HEK293 (cell line): ENCODE results near the gene TTLL11.

ENCODE experiments used
- CTCF ChIA-PET: fragments of 350-600 bp; formaldehyde crosslinking; extraction: SDS; loops from one replicate; lab custom pipeline; 2021; ENCODE audit warnings: antibody characterized with exemption; lab: Yijun Ruan, JAX
- POLR2A ChIA-PET: fragments of 300-600 bp; formaldehyde crosslinking; extraction: SDS; loops from one replicate; lab custom pipeline; 2020; ENCODE audit warnings: antibody characterized with exemption, inconsistent platforms; lab: Yijun Ruan, JAX
- H3K27ac ChIP-seq: fragments of 200-500 bp; sonication (Bioruptor generic); 2 replicates; pipeline ENCODE4 v1.5.1; 2014; ENCODE audit warnings: low read depth, low read length, control low read depth, inconsistent platforms; ENCODE audit errors: extremely low read depth
- H3K36me3 ChIP-seq, 2 experiments: fragments of 200-500 bp in 1 of 2; sonication (Bioruptor generic) in 1 of 2; 1 replicate in 1 of 2; 2 replicates in 1 of 2; pipeline ENCODE4 v1.5.1; 2014 to 2017; ENCODE audit warnings: inconsistent platforms in 2 of 2, low read length in 2 of 2; ENCODE audit not compliant: control insufficient read depth in 2 of 2, insufficient read depth in 1 of 2
- H3K4me1 ChIP-seq: fragments of 200-500 bp; sonication (Bioruptor generic); 2 replicates; pipeline ENCODE4 v1.5.1; 2014; ENCODE audit warnings: mild to moderate bottlenecking, low read length, inconsistent platforms; ENCODE audit not compliant: control insufficient read depth, insufficient read depth
- H3K4me3 ChIP-seq: 2 replicates; pipeline ENCODE4 v1.5.1; 2011; ENCODE audit warnings: low read depth, mild to moderate bottlenecking, control low read depth, low read length, moderate library complexity
- H3K9me3 ChIP-seq: fragments of 200-500 bp; sonication (Bioruptor generic); 2 replicates; pipeline ENCODE4 v1.5.1; 2014; ENCODE audit warnings: low read depth, low read length, inconsistent platforms; ENCODE audit not compliant: control insufficient read depth, insufficient read depth
- GLI4 ChIP-seq: fragments of 450-650 bp; formaldehyde crosslinking; IDR thresholded peaks from 2 replicates; pipeline ENCODE4 v1.5.1; 2016; ENCODE audit warnings: missing biosample characterization, missing genetic modification characterization
- GLIS2 ChIP-seq: fragments of 450-650 bp; formaldehyde crosslinking; IDR thresholded peaks from 2 replicates; pipeline ENCODE4 v1.5.1; 2016; ENCODE audit warnings: missing biosample characterization, missing genetic modification characterization
- HOXD13 ChIP-seq: sonication (generic); formaldehyde crosslinking; IDR thresholded peaks from 2 replicates; pipeline ENCODE4 v1.8.0; 2022; ENCODE audit warnings: missing genetic modification reagents, borderline replicate concordance
- KLF1 ChIP-seq: fragments of 450-650 bp; formaldehyde crosslinking; IDR thresholded peaks from 2 replicates; pipeline ENCODE4 v1.5.1; 2016; ENCODE audit warnings: missing biosample characterization, missing genetic modification characterization
- REPIN1 ChIP-seq: fragments of 450-650 bp; formaldehyde crosslinking; IDR thresholded peaks from 2 replicates; pipeline ENCODE4 v1.5.1; 2017; ENCODE audit warnings: missing biosample characterization, missing genetic modification characterization, low read depth
- ZNF19 ChIP-seq: fragments of 450-650 bp; formaldehyde crosslinking; IDR thresholded peaks from 2 replicates; pipeline ENCODE4; 2016; ENCODE audit warnings: missing biosample characterization, missing genetic modification characterization, low read depth
- ZNF2 ChIP-seq: fragments of 450-650 bp; formaldehyde crosslinking; IDR thresholded peaks from 2 replicates; pipeline ENCODE4 v1.5.1; 2016; ENCODE audit warnings: missing biosample characterization, missing genetic modification characterization
- ZNF366 ChIP-seq: fragments of 450-650 bp; formaldehyde crosslinking; conservative IDR thresholded peaks from 2 replicates; pipeline ENCODE4 v1.5.1; 2016; ENCODE audit warnings: missing biosample characterization, missing genetic modification characterization
- ZNF37A ChIP-seq: fragments of 450-650 bp; IDR thresholded peaks from 2 replicates; pipeline ENCODE4 v1.5.1; 2018; ENCODE audit warnings: missing biosample characterization, missing genetic modification characterization
- ZNF416 ChIP-seq: fragments of 450-650 bp; formaldehyde crosslinking; IDR thresholded peaks from 2 replicates; pipeline ENCODE4 v1.5.1; 2016; ENCODE audit warnings: missing biosample characterization, missing genetic modification characterization
- ZNF530 ChIP-seq: fragments of 450-650 bp; formaldehyde crosslinking; IDR thresholded peaks from 2 replicates; pipeline ENCODE4 v1.5.1; 2016; ENCODE audit warnings: low read depth, missing biosample characterization, missing genetic modification characterization
- ZNF571 ChIP-seq: fragments of 450-650 bp; formaldehyde crosslinking; IDR thresholded peaks from 2 replicates; pipeline ENCODE4 v1.5.0; 2017; ENCODE audit warnings: missing biosample characterization, missing genetic modification characterization
- ZNF585B ChIP-seq: fragments of 450-650 bp; formaldehyde crosslinking; IDR thresholded peaks from 2 replicates; pipeline ENCODE4 v1.5.1; 2016; ENCODE audit warnings: missing biosample characterization, missing genetic modification characterization
- ZNF658 ChIP-seq: fragments of 450-650 bp; formaldehyde crosslinking; IDR thresholded peaks from 2 replicates; pipeline ENCODE4; 2016; ENCODE audit warnings: missing biosample characterization, missing genetic modification characterization
- ZNF670 ChIP-seq: fragments of 450-650 bp; formaldehyde crosslinking; IDR thresholded peaks from 2 replicates; pipeline ENCODE4 v1.5.1; 2016; ENCODE audit warnings: missing biosample characterization, missing genetic modification characterization, low read depth
- ZNF76 ChIP-seq: fragments of 450-650 bp; formaldehyde crosslinking; IDR thresholded peaks from 2 replicates; pipeline ENCODE4; 2016; ENCODE audit warnings: low read depth, missing biosample characterization, missing genetic modification characterization, borderline replicate concordance
- ZNF791 ChIP-seq: fragments of 450-650 bp; formaldehyde crosslinking; IDR thresholded peaks from 2 replicates; pipeline ENCODE4 v1.5.1; 2016; ENCODE audit warnings: missing biosample characterization, missing genetic modification characterization
- ZSCAN23 ChIP-seq: fragments of 450-650 bp; formaldehyde crosslinking; IDR thresholded peaks from 2 replicates; pipeline ENCODE4 v1.5.1; 2016; ENCODE audit warnings: missing biosample characterization, missing genetic modification characterization
- ZSCAN30 ChIP-seq: fragments of 450-650 bp; IDR thresholded peaks from 2 replicates; pipeline ENCODE4 v1.5.1; 2018; ENCODE audit warnings: missing biosample characterization, mild to moderate bottlenecking, missing genetic modification characterization, moderate library complexity
- TF ChIP-seq, protein P1 (sequence below): fragments of 450-650 bp; formaldehyde crosslinking; IDR thresholded peaks from 2 replicates; pipeline ENCODE4 v1.5.1; 2017; ENCODE audit warnings: missing biosample characterization, missing genetic modification characterization
- TF ChIP-seq, protein P2 (sequence below): fragments of 450-650 bp; formaldehyde crosslinking; IDR thresholded peaks from 2 replicates; pipeline ENCODE4 v1.5.1; 2016; ENCODE audit warnings: missing biosample characterization, missing genetic modification characterization
- TF ChIP-seq, protein P3 (sequence below): fragments of 450-650 bp; formaldehyde crosslinking; IDR thresholded peaks from 2 replicates; pipeline ENCODE4 v1.5.1; 2017; ENCODE audit warnings: missing biosample characterization, missing genetic modification characterization

The TTLL11 gene

DNA sequence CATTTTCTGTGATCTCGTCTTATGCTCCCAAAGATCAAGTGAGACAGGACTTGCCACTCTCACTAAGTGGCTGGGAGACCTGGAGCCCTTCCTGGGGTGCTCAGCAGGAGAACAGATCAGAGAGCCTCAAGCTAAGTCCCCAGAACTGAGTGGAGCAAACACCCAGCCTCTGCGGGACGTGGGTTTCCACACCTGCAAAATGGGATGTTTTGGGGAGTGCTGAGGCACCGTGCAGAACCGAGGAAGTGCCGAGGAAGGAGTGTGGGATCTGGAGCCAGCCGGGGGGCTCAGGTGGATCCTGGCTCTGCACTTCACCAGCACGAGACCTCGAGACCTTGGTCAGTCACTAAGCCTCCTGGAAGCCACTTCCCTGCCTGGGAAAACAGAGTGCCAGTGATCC lies 275.6 kb downstream of the TTLL11 start:
- ChIA-PET CTCF (no interaction called here), POLR2A (no interaction called here)
- no peaks in the 10 kb centered on the region for H3K36me3 ChIP-seq

DNA sequence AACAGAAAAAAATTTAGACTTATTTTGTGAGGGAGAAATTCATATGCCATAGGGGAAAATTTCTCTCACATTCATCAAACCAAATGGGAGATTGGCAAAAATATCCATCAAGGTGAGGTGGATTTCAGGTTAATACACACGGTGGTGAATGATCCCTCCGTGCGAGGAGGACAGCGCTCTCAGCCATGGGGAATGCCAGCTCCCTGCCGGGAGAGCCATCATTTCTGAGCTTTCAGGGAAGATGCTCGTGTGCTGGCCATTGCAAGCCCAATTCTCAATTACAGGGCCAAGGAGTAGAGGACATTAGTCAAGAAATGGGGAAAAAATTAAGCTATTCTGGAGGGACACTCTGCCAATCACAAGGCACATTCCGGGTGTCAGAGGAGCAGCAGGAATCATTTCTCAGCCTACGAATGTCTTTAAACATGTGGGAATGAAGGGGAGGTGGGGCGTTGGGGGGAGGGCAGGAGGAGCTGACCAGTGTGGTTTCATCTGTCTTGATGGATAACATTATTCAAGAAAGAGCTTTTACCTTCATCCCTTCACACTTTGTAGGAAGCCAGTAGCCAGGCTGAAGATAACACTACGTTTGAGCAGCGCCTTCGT lies 276.2 kb downstream of the TTLL11 start:
- CTCF ChIA-PET: interaction anchor here (1.1 kb wide), 1 partner anchor 266 kb away, joined by 4 read pairs; no protein-coding TSS in a partner anchor
- H3K36me3 ChIP-seq: no peaks in the 10 kb centered on the region
- no peak overlapping the region for H3K4me3 ChIP-seq
- H3K9me3 ChIP-seq: no peaks in the 10 kb centered on the region
- POLR2A ChIA-PET: no interaction called here
- no peaks in the 10 kb centered on the region for H3K4me1 ChIP-seq
- no peak for TF ChIP-seq GLIS2 (tag by site-specific recombination)
- no peak for TF ChIP-seq KLF1 (tag by site-specific recombination)
- no peak for TF ChIP-seq GLI4 (tag by site-specific recombination)
- TF ChIP-seq ZNF416: no peak
- no peak for TF ChIP-seq ZNF571 (tag by site-specific recombination)
- TF ChIP-seq ZSCAN30: no peak
- TF ChIP-seq HOXD13 (CRISPR knock-in tag): no peak
- TF ChIP-seq ZSCAN23: no peak
- no peak for TF ChIP-seq ZNF76 (tag by site-specific recombination)
- no peak overlapping the region for H3K27ac ChIP-seq

More for the DNA sequence above, 275.6 kb downstream of the TTLL11 start:
- no peak overlapping the region for H3K27ac ChIP-seq
- TF ChIP-seq ZNF37A (tag by site-specific recombination): no peak
- no peak for TF ChIP-seq ZNF19 (tag by site-specific recombination)
- no peak for TF ChIP-seq ZNF366
- TF ChIP-seq, protein P1, sequence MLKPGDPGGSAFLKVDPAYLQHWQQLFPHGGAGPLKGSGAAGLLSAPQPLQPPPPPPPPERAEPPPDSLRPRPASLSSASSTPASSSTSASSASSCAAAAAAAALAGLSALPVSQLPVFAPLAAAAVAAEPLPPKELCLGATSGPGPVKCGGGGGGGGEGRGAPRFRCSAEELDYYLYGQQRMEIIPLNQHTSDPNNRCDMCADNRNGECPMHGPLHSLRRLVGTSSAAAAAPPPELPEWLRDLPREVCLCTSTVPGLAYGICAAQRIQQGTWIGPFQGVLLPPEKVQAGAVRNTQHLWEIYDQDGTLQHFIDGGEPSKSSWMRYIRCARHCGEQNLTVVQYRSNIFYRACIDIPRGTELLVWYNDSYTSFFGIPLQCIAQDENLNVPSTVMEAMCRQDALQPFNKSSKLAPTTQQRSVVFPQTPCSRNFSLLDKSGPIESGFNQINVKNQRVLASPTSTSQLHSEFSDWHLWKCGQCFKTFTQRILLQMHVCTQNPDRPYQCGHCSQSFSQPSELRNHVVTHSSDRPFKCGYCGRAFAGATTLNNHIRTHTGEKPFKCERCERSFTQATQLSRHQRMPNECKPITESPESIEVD (tag by site-specific recombination): no peak
- no peak for TF ChIP-seq ZNF658
- TF ChIP-seq ZNF791 (tag by site-specific recombination): no peak
- no peak for TF ChIP-seq ZNF670 (tag by site-specific recombination)
- TF ChIP-seq ZNF2 (tag by site-specific recombination): no peak
- no peak for TF ChIP-seq ZSCAN30
- TF ChIP-seq ZNF585B: no peak
- no peak for TF ChIP-seq REPIN1
- no peaks in the 10 kb centered on the region for H3K4me1 ChIP-seq
- no peaks in the 10 kb centered on the region for H3K9me3 ChIP-seq
- H3K4me3 ChIP-seq: no peak overlapping the region

DNA sequence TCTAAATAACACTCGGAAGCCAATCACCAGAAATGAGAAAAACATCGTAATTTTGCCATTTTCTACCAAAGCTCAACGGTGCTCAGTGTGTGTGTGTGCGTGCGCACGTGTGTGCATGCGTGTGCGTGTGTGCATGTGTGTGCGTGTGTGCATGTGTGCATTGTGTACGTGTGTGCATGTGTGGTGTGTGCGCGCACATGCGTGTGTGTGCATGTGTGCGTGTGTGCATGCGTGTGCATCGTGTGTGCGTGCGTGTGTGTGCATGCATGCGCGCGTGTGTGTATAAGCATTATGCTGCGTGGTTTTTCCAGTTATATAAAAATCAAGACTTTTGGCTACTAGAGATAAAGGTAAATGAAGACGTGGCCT lies 276.7 kb downstream of the TTLL11 start:
- H3K9me3 ChIP-seq: no peaks in the 10 kb centered on the region
- CTCF ChIA-PET: interaction anchor here (1.1 kb wide), 1 partner anchor 266 kb away, joined by 4 read pairs; no protein-coding TSS in a partner anchor
- H3K4me3 ChIP-seq: no peak overlapping the region
- no peaks in the 10 kb centered on the region for H3K4me1 ChIP-seq
- no peaks in the 10 kb centered on the region for H3K36me3 ChIP-seq
- H3K27ac ChIP-seq: no peak overlapping the region
- TF ChIP-seq, protein P2, sequence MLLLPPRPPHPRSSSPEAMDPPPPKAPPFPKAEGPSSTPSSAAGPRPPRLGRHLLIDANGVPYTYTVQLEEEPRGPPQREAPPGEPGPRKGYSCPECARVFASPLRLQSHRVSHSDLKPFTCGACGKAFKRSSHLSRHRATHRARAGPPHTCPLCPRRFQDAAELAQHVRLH (tag by site-specific recombination): no peak
- TF ChIP-seq, protein P3, sequence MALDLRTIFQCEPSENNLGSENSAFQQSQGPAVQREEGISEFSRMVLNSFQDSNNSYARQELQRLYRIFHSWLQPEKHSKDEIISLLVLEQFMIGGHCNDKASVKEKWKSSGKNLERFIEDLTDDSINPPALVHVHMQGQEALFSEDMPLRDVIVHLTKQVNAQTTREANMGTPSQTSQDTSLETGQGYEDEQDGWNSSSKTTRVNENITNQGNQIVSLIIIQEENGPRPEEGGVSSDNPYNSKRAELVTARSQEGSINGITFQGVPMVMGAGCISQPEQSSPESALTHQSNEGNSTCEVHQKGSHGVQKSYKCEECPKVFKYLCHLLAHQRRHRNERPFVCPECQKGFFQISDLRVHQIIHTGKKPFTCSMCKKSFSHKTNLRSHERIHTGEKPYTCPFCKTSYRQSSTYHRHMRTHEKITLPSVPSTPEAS (tag by site-specific recombination): peak; percentile 93
- TF ChIP-seq ZNF530 (tag by site-specific recombination): no peak
- POLR2A ChIA-PET: no interaction called here
